Fibroblast of pulmonary artery (primary cell): ENCODE results near the gene CD200.

Experiments used
- DNase-seq: peaks from one replicate; pipeline ENCODE4 v3.0.0-alpha.2; 2010; ENCODE audit warnings: low read depth
- H3K4me3 ChIP-seq: replicated peaks from 2 replicates; pipeline ENCODE4 v1.5.1; 2011; ENCODE audit warnings: low read depth, mild to moderate bottlenecking, control low read depth, low read length, moderate library complexity
- CTCF ChIP-seq: IDR thresholded peaks from 2 replicates; pipeline ENCODE4 v1.5.1; 2011; ENCODE audit warnings: mild to moderate bottlenecking, control low read depth, low read length, inconsistent platforms; ENCODE audit errors: missing control alignments

The CD200 gene

DNA sequence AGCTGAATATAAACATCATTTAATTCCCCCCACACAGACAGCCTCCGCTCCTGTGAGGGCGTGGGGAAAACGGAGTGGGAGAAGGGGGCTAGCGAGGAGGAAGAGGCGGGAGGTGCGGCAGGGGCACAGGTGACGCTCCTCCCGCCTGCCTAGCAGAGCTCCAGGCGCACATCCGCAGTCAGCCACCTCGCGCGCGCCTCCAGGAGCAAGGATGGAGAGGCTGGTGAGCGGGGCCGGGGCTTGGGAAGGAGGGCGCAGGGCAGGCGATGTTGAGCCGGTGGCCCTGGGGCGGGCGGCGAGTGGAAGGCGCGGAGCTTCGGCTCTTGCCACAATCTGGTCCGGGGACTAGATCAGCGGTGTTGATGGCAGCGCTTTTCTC lies at the start of gene CD200:
CD200 (plus strand) TSS at position 155 of the 379 bp plus-strand sequence; CDS start at position 212, 57 bp downstream.
- H3K4me3 ChIP-seq, result peak within 1 kb of the TSS; percentile 63
- peak; percentile 69 for DNase-seq
- peak; percentile 4 for TF ChIP-seq CTCF

DNA sequence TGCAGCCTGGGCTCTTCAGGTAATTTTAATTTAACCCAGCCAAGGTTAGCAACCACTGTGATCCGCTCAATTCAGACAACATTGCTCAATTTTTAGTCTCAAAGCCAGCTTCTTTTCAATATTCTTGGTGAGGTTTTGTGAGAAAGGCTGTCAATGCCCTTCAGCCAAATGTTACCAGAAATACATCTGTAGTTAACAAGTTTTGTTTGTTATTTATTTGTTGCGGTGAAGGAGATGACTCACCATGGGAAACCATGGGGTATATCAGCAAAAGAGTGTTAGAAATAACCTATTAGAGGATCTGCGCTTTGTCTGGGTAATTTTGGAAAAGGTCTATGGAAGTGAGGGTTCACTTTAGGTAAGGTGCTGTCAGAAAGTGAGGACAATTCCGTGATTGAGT lies 43.9 kb upstream of the CD200 start:
- DNase-seq, result no peak
- no peak overlapping the region for H3K4me3 ChIP-seq
- TF ChIP-seq CTCF, result no peak

GRCh38 chr3:112293368-112294321 lies 39.3 kb upstream of the CD200 start, which contains the start of gene SLC9C1:
SLC9C1 (minus strand) TSS chr3:112294216; CDS start chr3:112286791, 7,425 bp downstream.
- DNase-seq, result peak; percentile 92
- peak; percentile 76 for TF ChIP-seq CTCF
- peak within 1 kb of the TSS; percentile 58 for H3K4me3 ChIP-seq

GRCh38 chr3:112297714-112298113 lies 35.2 kb upstream of the CD200 start:
- H3K4me3 ChIP-seq, result no peak overlapping the region
- TF ChIP-seq CTCF, result no peak
- DNase-seq, result no peak

DNA sequence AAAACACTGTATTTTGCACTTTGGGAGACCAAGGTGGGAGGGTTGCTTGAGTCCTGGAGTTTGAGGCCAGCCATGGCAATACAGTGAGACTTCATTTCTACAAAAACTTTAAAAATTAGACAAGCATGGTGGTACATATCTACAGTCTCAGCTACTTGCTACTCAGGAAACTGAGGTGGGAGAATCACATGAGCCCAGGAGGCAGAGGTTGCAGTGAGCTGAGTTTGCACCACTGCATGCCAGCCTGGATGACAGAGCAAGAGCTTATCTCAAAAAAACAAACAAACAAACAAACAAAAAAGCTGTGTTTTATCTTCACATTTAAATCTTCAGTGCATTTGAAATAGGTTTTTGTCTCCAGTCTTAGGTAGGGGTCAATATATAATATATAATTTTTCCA lies 34.2 kb upstream of the CD200 start:
- DNase-seq, result no peak
- H3K4me3 ChIP-seq, result no peak overlapping the region
- TF ChIP-seq CTCF, result no peak

- no peak overlapping the region for H3K4me3 ChIP-seq
- peak; percentile 67 for DNase-seq
- TF ChIP-seq CTCF, result no peak
These were observed 30.7 kb upstream of the CD200 start for GRCh38 chr3:112302150-112302830.
